H54 (cell line): ENCODE measurements around the gene PRKCD.

ENCODE experiments used
- DNase-seq: peaks from one replicate; pipeline ENCODE4 v3.0.0; 2011; ENCODE audit warnings: low spot score, mixed read lengths; ENCODE audit not compliant: insufficient read length
- FAIRE-seq: peaks from 3 replicates; lab custom pipeline; 2011; peaks lifted over from hg19 to GRCh38; lab: Jason Lieb, UNC
- POLR2A ChIP-seq: IDR thresholded peaks from 2 replicates; pipeline ENCODE4 v1.6.1; 2011; ENCODE audit warnings: low read depth, mild to moderate bottlenecking, low read length

The PRKCD gene

GRCh38 chr3:53175613-53176540 lies 14.9 kb downstream of the PRKCD start:
- FAIRE-seq (no peak), DNase-seq (peak; percentile 70)
- TF ChIP-seq POLR2A = no peak

GRCh38 chr3:53178246-53178645 lies 17.2 kb downstream of the PRKCD start:
- FAIRE-seq (no peak), DNase-seq (no peak)
- no peak for TF ChIP-seq POLR2A

GRCh38 chr3:53179580-53179979 lies 18.6 kb downstream of the PRKCD start:
- no peak for TF ChIP-seq POLR2A
- FAIRE-seq (no peak), DNase-seq (no peak)

GRCh38 chr3:53180305-53181023 lies 19.5 kb downstream of the PRKCD start:
- DNase-seq (no peak), FAIRE-seq (no peak)
- TF ChIP-seq POLR2A = no peak

GRCh38 chr3:53181024-53181371 lies 20.0 kb downstream of the PRKCD start:
- no peak for DNase-seq
- TF ChIP-seq POLR2A = no peak
- no peak for FAIRE-seq

- FAIRE-seq (no peak), DNase-seq (no peak)
- TF ChIP-seq POLR2A = no peak
Observed at GRCh38 chr3:53181528-53181927, 20.5 kb downstream of the PRKCD start.

GRCh38 chr3:53182764-53183355 lies 21.9 kb downstream of the PRKCD start:
- no peak for TF ChIP-seq POLR2A
- FAIRE-seq (no peak), DNase-seq (no peak)

- FAIRE-seq (no peak), DNase-seq (no peak)
- no peak for TF ChIP-seq POLR2A
Observed at GRCh38 chr3:53183514-53183913, 22.5 kb downstream of the PRKCD start.

GRCh38 chr3:53184701-53185100 lies 23.7 kb downstream of the PRKCD start:
- no peak for DNase-seq
- no peak for TF ChIP-seq POLR2A
- FAIRE-seq = no peak

GRCh38 chr3:53185761-53186465 lies 24.9 kb downstream of the PRKCD start:
- no peak for FAIRE-seq
- no peak for DNase-seq
- TF ChIP-seq POLR2A = no peak

GRCh38 chr3:53186726-53187125 lies 25.7 kb downstream of the PRKCD start:
- DNase-seq (no peak), FAIRE-seq (no peak)
- TF ChIP-seq POLR2A = no peak

- FAIRE-seq (no peak), DNase-seq (no peak)
- TF ChIP-seq POLR2A = no peak
Observed at GRCh38 chr3:53187430-53187829, 26.4 kb downstream of the PRKCD start.

- TF ChIP-seq POLR2A = no peak
- no peak for DNase-seq
- no peak for FAIRE-seq
Observed at GRCh38 chr3:53188136-53188685, 27.2 kb downstream of the PRKCD start.
